GM21515 (cell line): Measurements from ENCODE around the gene TRIM46.
"Not testable (repeated sequence)": the region's sequence is repeated elsewhere in the genome, so short reads cannot be mapped to it uniquely, and the experiment has no call there.

Experiments used
- ATAC-seq: cut with Tn5 transposase; IDR thresholded peaks from one replicate; pipeline ENCODE4 v1.9.1; 2021; ENCODE audit not compliant: unreplicated experiment

TRIM46 gene

GRCh38 chr1:155186067-155186793 lies 12.6 kb downstream of the TRIM46 start:
- ATAC-seq: no peak

- ATAC-seq: no peak
Observed at GRCh38 chr1:155186794-155187455, 13.3 kb downstream of the TRIM46 start.

- ATAC-seq: no peak
Observed at GRCh38 chr1:155187456-155187891, 13.8 kb downstream of the TRIM46 start.

- ATAC-seq: no peak
Observed at GRCh38 chr1:155188268-155188667, 14.6 kb downstream of the TRIM46 start.

- not testable (repeated sequence) for ATAC-seq
Observed at GRCh38 chr1:155189926-155190325, 16.3 kb downstream of the TRIM46 start.

GRCh38 chr1:155191904-155192303 lies 18.3 kb downstream of the TRIM46 start:
- ATAC-seq: no peak

GRCh38 chr1:155192346-155193274 lies 19.0 kb downstream of the TRIM46 start:
- no peak for ATAC-seq

GRCh38 chr1:155193275-155193990 lies 19.8 kb downstream of the TRIM46 start:
- peak; percentile 54 for ATAC-seq

GRCh38 chr1:155193991-155194240 lies 20.3 kb downstream of the TRIM46 start:
- ATAC-seq: not testable (repeated sequence)

- no peak for ATAC-seq
Observed at GRCh38 chr1:155195201-155196102, 21.8 kb downstream of the TRIM46 start.

- no peak for ATAC-seq
Observed at GRCh38 chr1:155196103-155196892, 22.6 kb downstream of the TRIM46 start.

- no peak for ATAC-seq
Observed at GRCh38 chr1:155196893-155197638, 23.4 kb downstream of the TRIM46 start.

- no peak for ATAC-seq
Observed at GRCh38 chr1:155197901-155198546, 24.4 kb downstream of the TRIM46 start.

- ATAC-seq: no peak
Observed at GRCh38 chr1:155198547-155198906, 24.9 kb downstream of the TRIM46 start.

GRCh38 chr1:155199792-155200191 lies 26.1 kb downstream of the TRIM46 start:
- ATAC-seq: no peak

GRCh38 chr1:155200920-155201319 lies 27.3 kb downstream of the TRIM46 start:
- ATAC-seq: no peak

- ATAC-seq: no peak
Observed at GRCh38 chr1:155202198-155202597, 28.5 kb downstream of the TRIM46 start.
